ENCODE results near the gene MARK1. TPM values are rescaled to one million over a fixed set of nuclear protein-coding genes. Genes with fewer than 3 reads are reported as not detected.
"Not testable (repeated sequence)": the region's sequence is repeated elsewhere in the genome, so short reads cannot be mapped to it uniquely, and the experiment has no call there.

MARK1 gene
- total RNA-seq, 4 donors from 2014 or later, result 1.3 to 2.7 (median 1.9) TPM

DNA sequence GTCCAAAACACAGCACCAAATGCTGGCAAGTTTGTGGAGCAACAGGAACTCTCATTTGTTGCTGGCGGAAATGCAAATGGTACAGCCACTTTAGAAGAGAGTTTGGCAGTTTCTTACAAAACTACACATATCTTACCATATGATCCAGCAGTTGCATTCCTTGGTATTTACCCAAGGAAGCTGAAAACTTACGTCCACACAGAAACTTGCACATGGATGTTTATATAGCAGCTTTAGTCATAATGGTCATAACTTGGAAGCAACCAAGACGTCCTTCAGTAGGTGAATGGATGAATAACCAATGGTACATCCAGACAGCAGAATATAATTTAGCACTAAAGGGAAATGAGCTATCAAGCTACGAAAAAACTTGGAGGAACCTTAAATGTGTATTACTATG lies 66.4 kb downstream of the MARK1 start:
- intact Hi-C loops (cut with DNase I; ENCODE audit: low total_unique reads), result no loop called here
- in situ Hi-C loops (cut with MboI; ENCODE audit: low sequenced_read_pairs in 4 of 4), result no loop called here

DNA sequence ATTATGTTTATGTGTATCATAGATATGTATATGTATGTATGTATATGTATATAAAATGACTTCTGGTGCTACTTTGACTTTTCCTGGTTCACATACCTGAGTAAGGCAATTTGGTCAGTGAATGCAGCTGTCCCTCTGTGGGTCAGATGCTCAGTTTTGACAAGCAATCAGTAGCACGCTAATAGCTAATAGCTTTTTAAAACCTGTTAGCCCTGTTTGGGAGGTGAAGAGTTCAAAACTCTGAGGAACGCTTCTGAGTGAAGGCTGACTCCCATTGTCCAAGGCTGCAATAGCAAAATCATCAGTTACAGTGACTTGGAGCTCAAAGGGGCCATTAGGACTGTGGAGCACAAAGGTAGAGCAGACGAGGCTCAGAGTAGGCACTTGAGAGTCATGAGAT lies 67.2 kb downstream of the MARK1 start:
- Histone ChIP-seq H3K4me3 (no peak overlapping the region), H3K27me3 (no peaks in the 10 kb centered on the region), H3K9me3 (no peaks in the 10 kb centered on the region), H3K36me3 (no peaks in the 10 kb centered on the region), H3K27ac (no peak overlapping the region), H3K4me1 (no peaks in the 10 kb centered on the region)
- intact Hi-C loops (cut with DNase I; ENCODE audit: low total_unique reads) (no loop called here), in situ Hi-C loops (cut with MboI; ENCODE audit: low sequenced_read_pairs in 4 of 4) (no loop called here)
- no peak for ATAC-seq
- no peak for DNase-seq
- TF ChIP-seq, protein P1, sequence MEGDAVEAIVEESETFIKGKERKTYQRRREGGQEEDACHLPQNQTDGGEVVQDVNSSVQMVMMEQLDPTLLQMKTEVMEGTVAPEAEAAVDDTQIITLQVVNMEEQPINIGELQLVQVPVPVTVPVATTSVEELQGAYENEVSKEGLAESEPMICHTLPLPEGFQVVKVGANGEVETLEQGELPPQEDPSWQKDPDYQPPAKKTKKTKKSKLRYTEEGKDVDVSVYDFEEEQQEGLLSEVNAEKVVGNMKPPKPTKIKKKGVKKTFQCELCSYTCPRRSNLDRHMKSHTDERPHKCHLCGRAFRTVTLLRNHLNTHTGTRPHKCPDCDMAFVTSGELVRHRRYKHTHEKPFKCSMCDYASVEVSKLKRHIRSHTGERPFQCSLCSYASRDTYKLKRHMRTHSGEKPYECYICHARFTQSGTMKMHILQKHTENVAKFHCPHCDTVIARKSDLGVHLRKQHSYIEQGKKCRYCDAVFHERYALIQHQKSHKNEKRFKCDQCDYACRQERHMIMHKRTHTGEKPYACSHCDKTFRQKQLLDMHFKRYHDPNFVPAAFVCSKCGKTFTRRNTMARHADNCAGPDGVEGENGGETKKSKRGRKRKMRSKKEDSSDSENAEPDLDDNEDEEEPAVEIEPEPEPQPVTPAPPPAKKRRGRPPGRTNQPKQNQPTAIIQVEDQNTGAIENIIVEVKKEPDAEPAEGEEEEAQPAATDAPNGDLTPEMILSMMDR (IDR thresholded peaks at IDR 0.05 in 4 of 5, conservative IDR thresholded peaks at IDR 0.05 in 1 of 5), result no peak
- TF ChIP-seq POLR2A (IDR thresholded peaks at IDR 0.05), result no peak

More for the DNA sequence above, 66.4 kb downstream of the MARK1 start:
- DNase-seq, result no peak
- Histone ChIP-seq H3K27ac (no peak overlapping the region), H3K9me3 (no peaks in the 10 kb centered on the region), H3K27me3 (no peaks in the 10 kb centered on the region), H3K36me3 (no peaks in the 10 kb centered on the region), H3K4me1 (no peaks in the 10 kb centered on the region), H3K4me3 (no peak overlapping the region)
- no peak for ATAC-seq
- TF ChIP-seq POLR2A (IDR thresholded peaks at IDR 0.05), result no peak
- TF ChIP-seq, protein P1 (IDR thresholded peaks at IDR 0.05 in 4 of 5, conservative IDR thresholded peaks at IDR 0.05 in 1 of 5), result no peak

DNA sequence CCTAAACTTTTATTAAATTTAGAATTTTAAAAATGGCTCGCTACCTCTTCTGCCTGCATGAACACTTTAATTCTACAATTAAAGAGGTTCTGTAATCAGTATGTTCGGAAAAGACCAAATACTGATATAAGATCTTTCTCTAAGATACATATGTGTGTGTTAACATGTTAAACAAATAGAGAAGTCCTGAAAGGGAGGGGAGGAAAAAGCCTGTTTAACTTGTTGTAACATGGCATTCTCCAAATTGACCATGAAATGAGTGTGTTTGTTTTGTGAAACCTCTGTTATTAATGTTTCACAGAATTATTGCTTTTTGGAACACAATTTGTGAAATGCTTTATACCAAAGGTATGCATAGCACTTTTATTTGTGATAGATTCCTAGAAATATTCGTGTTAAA lies 77.0 kb downstream of the MARK1 start:
- Histone ChIP-seq H3K4me1 (no peaks in the 10 kb centered on the region), H3K27ac (no peak overlapping the region), H3K9me3 (no peaks in the 10 kb centered on the region), H3K36me3 (no peaks in the 10 kb centered on the region), H3K4me3 (no peak overlapping the region), H3K27me3 (no peaks in the 10 kb centered on the region)
- no peak for TF ChIP-seq POLR2A (IDR thresholded peaks at IDR 0.05)
- TF ChIP-seq, protein P1 (IDR thresholded peaks at IDR 0.05 in 4 of 5, conservative IDR thresholded peaks at IDR 0.05 in 1 of 5), result no peak
- DNase-seq (no peak), ATAC-seq (no peak)
- in situ Hi-C loops (cut with MboI; ENCODE audit: low sequenced_read_pairs in 4 of 4) (no loop called here), intact Hi-C loops (cut with DNase I; ENCODE audit: low total_unique reads) (no loop called here)

DNA sequence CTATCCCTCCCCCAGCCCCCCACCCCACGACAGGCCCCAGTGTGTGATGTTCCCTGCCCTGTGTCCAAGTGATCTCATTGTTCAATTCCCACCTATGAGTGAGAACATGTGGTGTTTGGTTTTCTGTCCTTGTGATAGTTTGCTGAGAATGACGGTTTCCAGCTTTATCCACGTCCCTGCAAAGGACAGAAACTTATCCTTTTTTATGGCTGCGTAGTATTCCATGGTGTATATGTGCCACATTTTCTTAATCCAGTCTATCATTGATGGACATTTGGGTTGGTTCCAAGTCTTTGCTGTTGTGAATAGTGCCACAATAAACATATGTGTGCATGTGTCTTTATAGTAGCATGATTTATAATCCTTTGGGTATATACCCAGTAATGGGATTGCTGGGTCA lies 77.7 kb downstream of the MARK1 start:
- H3K27me3 ChIP-seq; H3K36me3 ChIP-seq; intact Hi-C loops (cut with DNase I; ENCODE audit: low total_unique reads); in situ Hi-C loops (cut with MboI; ENCODE audit: low sequenced_read_pairs in 4 of 4); H3K9me3 ChIP-seq; H3K4me3 ChIP-seq; H3K27ac ChIP-seq; DNase-seq; ATAC-seq; H3K4me1 ChIP-seq: not testable (repeated sequence)

DNA sequence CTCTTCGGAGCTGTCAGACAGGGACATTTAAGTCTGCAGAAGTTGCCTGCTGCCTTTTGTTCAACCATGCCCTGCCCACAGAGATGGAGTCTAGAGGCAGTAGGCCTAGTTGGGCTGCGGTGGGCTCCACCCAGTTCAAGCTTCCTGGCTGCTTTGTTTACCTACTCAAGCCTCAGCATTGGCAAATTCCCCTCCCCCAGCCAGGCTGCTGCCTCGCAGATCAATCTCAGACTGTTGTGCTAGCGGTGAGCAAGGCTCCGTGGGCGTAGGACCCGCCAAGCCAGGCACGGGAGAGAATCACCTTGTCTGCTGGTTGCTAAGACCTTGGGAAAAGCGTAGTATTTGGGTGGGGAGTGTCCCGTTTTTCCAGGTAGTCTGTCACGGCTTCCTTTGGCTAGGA lies 83.2 kb downstream of the MARK1 start:
- in situ Hi-C loops (cut with MboI; ENCODE audit: low sequenced_read_pairs in 4 of 4); DNase-seq; H3K27me3 ChIP-seq: not testable (repeated sequence)

DNA sequence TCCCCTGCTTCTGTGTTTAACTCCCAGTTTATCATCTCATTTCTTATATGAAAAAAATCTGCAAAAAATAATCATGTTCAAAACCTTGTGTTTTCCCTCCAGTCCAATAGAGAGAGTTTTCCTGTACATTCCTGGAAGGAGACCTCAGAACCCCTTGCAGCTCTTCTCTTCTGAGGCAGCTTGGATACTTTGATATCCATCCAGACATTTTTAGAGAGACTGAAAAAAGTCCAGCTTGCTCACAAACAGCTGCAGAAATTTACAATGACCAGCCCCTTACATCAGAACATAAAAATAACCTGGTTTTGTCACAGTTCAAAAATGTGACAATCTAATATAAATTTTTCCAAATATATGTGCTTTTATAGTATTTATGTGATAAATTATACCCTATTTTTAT lies 88.9 kb downstream of the MARK1 start:
- Histone ChIP-seq H3K4me1 (no peaks in the 10 kb centered on the region), H3K9me3 (no peaks in the 10 kb centered on the region), H3K36me3 (no peaks in the 10 kb centered on the region), H3K27ac (no peak overlapping the region), H3K4me3 (no peak overlapping the region), H3K27me3 (no peaks in the 10 kb centered on the region)
- no peak for ATAC-seq
- TF ChIP-seq POLR2A (IDR thresholded peaks at IDR 0.05), result no peak
- TF ChIP-seq, protein P1 (IDR thresholded peaks at IDR 0.05 in 4 of 5, conservative IDR thresholded peaks at IDR 0.05 in 1 of 5), result no peak
- intact Hi-C loops (cut with DNase I; ENCODE audit: low total_unique reads), result no loop called here
- in situ Hi-C loops (cut with MboI; ENCODE audit: low sequenced_read_pairs in 4 of 4), result no loop called here
- DNase-seq, result no peak

More for the DNA sequence above, 83.2 kb downstream of the MARK1 start:
- ATAC-seq; H3K36me3 ChIP-seq; intact Hi-C loops (cut with DNase I; ENCODE audit: low total_unique reads); H3K9me3 ChIP-seq; H3K27ac ChIP-seq; H3K4me3 ChIP-seq; H3K4me1 ChIP-seq: not testable (repeated sequence)
